ENCODE measurements around the gene LATS1.

GRCh38 chr6:149723771-149724417, 6.0 kb upstream of the LATS1 start:
- TF ChIP-seq CTCF (IDR thresholded peaks at IDR 0.05; ENCODE audit: poor library complexity, severe bottlenecking) (peak; percentile 54), RAD21 (conservative IDR thresholded peaks at IDR 0.05) (peak; percentile 34), POLR2AphosphoS5 (IDR thresholded peaks at IDR 0.05) (no peak), EZH2 (IDR thresholded peaks at IDR 0.05; ENCODE audit: borderline replicate concordance, insufficient read depth, low read length, poor library complexity, severe bottlenecking) (no peak), REST (IDR thresholded peaks at IDR 0.05; ENCODE audit: borderline replicate concordance) (no peak), TAF1 (IDR thresholded peaks at IDR 0.05; ENCODE audit: low read depth) (no peak), MXI1 (conservative IDR thresholded peaks at IDR 0.05; ENCODE audit: poor library complexity, severe bottlenecking) (no peak), EP300 (conservative IDR thresholded peaks at IDR 0.05; ENCODE audit: poor library complexity, severe bottlenecking) (no peak)

Data from neural cell (in vitro differentiated cells).